ENCODE measurements around the gene GOLGB1.
A peak's percentile ranks its signal among the peaks of the same experiment; 100 is the strongest.
"Not testable (repeated sequence)": the region's sequence is repeated elsewhere in the genome, so short reads cannot be mapped to it uniquely, and the experiment has no call there.

GOLGB1 gene

GRCh38 chr3:121749276-121750086, at the start of gene GOLGB1:
GOLGB1 (minus strand) TSS chr3:121749741; CDS start chr3:121730971, 18,770 bp downstream.
- DNase-seq: peak; percentile 92

GRCh38 chr3:121796970-121797369, 47.4 kb upstream of the GOLGB1 start:
- no peak for DNase-seq

GRCh38 chr3:121794264-121794983, 44.9 kb upstream of the GOLGB1 start:
- no peak for DNase-seq

GRCh38 chr3:121793078-121793477, 43.5 kb upstream of the GOLGB1 start:
- no peak for DNase-seq

DNA sequence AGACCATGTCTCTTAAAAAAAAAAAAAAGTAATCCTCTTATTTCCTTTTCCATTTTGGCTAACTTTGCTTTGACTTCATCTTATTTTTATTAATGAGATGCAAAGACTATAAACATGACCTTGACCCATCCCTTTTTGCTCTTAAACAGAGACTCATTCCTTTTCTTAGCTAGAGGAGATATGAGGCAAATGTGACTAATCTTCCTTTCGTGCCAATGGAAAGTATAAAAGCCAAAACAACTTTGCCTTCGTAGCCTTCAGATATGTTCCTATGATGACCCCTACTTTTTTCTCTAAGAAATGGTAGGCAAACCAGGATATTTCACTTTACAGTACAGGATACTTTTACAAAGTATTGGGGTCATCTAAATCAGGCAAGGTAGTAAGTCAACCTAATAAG, 36.9 kb upstream of the GOLGB1 start:
- DNase-seq: no peak

DNA sequence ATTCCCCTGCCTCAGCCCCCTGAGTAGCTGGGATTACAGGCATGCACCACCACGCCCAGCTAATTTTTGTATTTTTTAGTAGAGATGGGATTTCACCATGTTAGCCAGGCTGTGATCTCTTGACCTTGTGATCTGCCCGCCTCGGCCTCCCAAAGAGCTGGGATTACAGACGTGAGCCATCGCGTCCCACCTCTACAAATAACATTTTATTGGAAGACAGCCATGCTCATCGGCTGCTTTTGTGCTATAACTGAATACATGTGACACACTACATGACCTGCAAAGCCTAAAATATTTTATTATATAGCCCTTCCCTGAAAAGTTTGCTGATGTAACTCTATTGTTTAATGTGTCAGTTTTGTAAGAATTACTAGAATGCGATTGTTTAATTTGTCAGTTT, 33.2 kb upstream of the GOLGB1 start:
- DNase-seq: not testable (repeated sequence)

- no peak for DNase-seq
These were observed 32.1 kb upstream of the GOLGB1 start for GRCh38 chr3:121781611-121782010.

DNA sequence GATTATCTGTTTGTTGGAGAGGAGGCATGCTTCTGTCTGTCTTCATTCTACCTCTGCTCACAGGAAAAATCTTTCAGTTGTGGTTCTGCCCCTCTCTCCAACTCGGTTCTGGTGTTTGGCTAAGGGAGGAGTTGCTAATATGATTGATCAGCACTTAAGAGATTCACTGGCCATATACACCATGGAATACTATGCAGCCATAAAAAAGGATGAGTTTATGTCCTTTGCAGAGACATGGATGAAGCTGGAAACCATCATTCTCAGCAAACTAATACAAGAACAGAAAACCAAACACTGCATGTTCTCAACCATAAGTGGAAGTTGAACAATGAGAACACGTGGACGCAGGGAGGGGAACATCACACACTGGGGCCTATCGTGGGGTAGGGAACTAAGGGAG, 25.6 kb upstream of the GOLGB1 start:
- not testable (repeated sequence) for DNase-seq

DNA sequence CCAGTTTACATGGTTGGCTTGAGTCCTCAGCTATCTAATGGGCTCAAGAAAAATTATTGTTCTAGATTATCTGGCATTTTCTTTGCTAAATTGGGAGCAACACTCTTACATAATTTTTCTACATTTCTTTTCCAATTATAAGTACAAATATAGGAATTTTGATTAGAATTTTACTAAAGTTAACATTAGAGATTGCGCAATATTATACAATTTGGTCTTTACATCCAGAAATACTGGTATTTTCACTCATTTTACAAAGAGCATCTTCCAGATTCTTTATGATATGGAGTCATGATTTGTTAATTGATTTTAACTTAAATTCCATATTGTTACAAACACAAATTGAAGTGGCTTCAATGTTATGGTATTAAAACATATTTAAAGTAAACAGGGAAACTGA, 19.7 kb upstream of the GOLGB1 start:
- DNase-seq: no peak

GRCh38 chr3:121768452-121768851, 18.9 kb upstream of the GOLGB1 start:
- no peak for DNase-seq

DNA sequence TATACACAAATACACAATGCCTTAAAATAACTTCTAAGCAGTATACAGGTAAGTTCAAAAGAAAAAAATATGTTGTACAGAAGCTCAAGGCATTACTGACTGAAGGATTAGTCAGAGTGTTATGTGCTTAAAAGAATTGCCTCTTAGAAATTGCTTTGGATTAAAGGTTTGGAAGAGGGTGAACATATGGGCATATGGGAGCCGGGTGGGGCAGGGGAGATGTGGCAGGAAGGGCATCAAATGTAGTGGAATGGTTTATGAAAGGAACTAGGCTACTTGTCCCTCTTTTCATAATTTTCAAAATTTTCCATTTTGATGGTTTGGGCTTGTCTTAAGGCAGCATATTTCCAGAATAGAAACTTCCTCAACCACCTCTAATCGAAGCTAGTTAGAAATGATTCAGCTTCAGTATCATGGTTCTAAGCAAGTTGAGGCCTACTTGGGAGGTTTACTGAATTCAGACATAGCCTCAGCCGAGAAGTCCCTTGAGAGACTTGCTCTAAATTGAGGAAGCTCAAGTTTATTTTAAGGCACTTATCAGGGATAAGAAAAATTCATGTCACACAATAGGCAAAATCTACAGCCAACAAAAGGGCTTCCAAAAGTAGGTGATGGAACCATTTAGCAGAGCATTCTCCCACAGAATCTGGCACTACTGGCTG, 10.1 kb upstream of the GOLGB1 start:
- DNase-seq: no peak

DNA sequence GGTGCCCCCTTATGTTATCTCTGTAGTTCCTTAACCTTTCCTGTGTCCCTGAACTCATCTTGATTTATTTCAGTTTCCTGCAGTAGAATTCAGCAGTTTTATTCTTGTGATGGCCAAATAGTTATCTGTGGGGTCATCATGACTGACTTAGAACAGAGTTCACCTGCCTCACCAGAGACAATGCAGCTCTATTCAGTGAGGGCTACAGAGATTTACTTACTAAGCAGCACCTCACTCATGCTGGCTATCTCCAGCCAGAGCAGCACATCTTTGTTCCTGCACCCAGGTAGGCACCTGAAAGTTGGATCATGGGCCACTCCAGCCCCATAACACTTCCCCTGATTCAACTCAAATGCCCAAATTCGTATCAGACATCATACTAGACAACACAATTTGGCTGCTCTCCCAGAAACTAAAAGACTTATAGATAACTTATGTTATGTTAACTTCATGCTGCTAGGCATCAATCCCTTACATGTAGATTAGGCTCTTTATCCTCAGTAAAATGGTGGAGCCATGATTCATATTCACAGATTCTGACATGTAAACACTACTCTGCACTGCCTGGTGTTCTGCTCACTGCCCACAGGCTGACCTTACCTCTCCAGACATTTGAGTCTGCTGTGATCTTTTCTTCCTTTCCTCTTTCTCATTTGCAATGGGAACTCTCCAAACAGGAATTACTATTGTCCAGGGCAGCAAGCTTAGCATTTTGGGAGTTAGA, 9.3 kb upstream of the GOLGB1 start:
- no peak for DNase-seq

DNA sequence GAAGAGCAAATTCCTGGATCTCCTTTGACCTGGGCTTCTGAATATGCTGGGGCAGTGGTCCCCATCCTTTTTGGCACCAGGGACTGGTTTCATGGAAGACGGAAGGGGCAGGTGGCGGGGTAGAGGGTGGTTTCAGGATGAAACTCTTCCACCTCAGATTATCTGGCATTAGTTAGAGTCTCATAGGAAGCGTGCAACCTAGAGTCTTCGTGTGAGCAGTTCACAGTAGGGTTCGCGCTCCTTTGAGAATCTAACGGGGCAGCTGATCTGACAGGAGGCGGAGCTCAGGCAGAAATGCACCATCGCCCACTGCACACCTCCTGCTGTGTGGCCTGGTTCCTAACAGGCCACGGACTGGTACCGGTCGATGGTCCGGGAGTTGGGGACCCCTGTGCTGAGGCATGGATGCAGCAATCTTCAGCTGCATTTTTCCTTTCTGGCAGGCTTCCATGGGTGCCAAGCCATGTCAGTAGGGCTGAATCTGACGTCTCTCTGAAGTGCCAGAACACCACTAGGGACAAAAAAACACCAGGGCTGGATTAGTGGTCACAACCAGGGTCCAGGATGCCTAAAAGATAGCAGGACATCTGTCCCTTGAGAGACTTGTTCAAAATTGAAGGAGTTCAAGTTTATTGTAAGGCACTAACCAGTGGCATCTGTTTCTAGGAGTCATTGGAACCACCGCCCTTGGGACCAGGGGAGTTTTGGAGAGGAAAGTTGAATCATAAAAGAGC, 8.4 kb upstream of the GOLGB1 start:
- no peak for DNase-seq

- DNase-seq: no peak
These were observed 7.7 kb upstream of the GOLGB1 start for GRCh38 chr3:121757087-121757811.

- no peak for DNase-seq
These were observed 3.2 kb upstream of the GOLGB1 start for GRCh38 chr3:121752772-121753171.

DNA sequence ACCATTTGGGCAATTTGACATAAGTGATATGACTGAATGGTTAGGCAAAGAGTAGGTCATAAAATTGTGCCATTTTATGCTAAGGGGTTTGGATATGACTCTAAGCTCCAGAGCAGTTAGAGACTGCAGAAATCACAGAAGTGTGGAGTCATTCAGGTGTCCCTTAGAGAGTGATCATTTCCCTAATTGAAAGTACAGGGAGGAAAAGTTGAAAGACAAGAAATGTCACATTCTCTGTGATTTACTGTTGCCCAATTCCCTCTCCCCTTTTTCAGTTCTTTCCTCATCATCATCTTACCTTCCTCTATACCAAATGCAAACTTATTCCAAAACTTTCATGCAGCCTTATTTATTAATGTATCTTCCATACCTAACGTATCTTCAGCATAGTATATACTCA, 2.7 kb upstream of the GOLGB1 start:
- no peak for DNase-seq

- no peak for DNase-seq
These were observed 510 bp upstream of the GOLGB1 start for GRCh38 chr3:121750087-121750415.

DNA sequence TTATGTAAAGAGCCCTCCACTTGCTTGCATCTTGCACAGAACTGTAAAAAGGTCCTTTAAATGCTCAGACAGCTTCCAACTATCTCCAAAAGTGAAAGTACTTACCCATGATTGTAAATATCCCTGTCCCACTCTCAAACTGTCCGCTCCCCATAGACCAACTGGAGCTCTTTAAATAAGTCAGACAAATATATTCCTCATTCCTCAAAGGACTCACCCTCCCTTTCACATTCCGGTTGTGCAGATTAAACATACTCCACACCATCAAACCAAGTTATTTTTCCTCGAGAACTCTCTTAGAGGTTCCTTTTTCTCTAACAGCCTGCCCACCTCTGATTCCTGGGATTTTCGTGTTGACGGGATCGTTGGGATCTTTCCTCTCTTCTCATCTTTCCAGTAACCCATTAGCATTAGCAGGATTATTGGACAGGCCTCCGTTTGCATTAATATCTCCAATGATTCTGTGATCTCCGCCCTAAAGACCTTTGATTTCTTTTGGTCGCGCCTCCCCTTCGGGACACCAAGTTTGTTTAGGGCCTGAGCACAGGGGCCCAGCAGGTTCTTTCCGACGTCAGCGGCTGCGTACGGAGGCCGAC, 763 bp downstream of the GOLGB1 start:
- DNase-seq: no peak

DNA sequence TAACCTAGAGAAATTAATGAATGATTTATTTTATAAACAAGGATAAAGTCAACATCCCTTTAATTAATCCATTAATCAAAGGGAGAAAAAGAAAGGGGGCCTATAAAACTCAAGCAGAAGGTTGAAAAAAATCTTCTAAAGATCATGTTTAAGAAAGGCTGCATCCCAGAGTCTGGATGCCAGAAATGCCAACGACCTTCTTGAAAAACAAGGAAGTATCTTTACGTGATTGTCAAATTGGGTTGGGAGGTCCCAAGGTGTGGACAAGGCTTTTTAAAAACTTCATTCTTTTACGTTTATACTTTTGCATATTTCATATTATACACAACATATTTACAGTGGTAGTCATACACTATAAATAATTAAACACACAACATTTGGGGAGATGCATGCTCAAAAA, 1.6 kb downstream of the GOLGB1 start:
- no peak for DNase-seq

GRCh38 chr3:121743106-121743505, 6.4 kb downstream of the GOLGB1 start:
- not testable (repeated sequence) for DNase-seq

DNA sequence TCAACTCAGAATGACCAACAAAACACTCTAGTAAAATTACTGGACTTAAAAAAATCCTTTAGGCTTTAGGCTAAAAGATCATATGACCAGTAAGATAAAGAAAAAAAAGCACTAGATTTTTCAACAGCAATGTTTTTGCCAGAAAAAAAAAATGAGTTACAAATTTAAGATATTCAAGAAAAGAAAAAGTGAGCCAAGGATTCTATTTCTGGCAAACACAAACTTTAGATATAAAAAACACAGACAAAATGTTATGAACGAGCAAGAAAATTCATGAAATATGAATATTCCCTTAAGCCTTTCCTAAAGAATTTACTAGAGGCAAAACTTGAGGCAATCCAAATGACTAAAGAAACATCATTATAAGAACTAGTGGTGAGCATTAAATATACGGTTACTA, 8.6 kb downstream of the GOLGB1 start:
- no peak for DNase-seq

All from activated gamma-delta T cell treated with Interleukin-2 at 50 U/mL for 16 hours (primary cell).